Chondrocyte (in vitro differentiated cells): ENCODE results near the gene COL4A4. TPM values are rescaled to one million over a fixed set of nuclear protein-coding genes. Genes with fewer than 3 reads are reported as not detected.

Experiments
- DNase-seq: peaks from one replicate; pipeline ENCODE4 v3.0.0; 2021; ENCODE audit warnings: mixed read lengths, low spot score
- H3K27ac Mint-ChIP-seq: one replicate; pipeline ENCODE4 v1.8.0; 2021; ENCODE audit warnings: mild to moderate bottlenecking, moderate library complexity, mixed read lengths; ENCODE audit not compliant: unreplicated experiment
- H3K27me3 Mint-ChIP-seq: 2 replicates; pipeline ENCODE4 v1.8.0; 2021; ENCODE audit warnings: low read depth, mixed read lengths
- H3K36me3 Mint-ChIP-seq: 2 replicates; pipeline ENCODE4 v1.8.0; 2021; ENCODE audit warnings: low read depth, mixed read lengths
- H3K4me1 Mint-ChIP-seq: 2 replicates; pipeline ENCODE4 v1.8.0; 2021; ENCODE audit warnings: low read depth, mild to moderate bottlenecking, mixed read lengths
- H3K4me3 Mint-ChIP-seq: one replicate; pipeline ENCODE4 v1.8.0; 2021; ENCODE audit warnings: mild to moderate bottlenecking, moderate library complexity, mixed read lengths; ENCODE audit not compliant: unreplicated experiment
- H3K9me3 Mint-ChIP-seq: 2 replicates; pipeline ENCODE4 v1.8.0; 2021; ENCODE audit warnings: low read depth, mixed read lengths
- CTCF ChIP-seq: fragments of 200-600 bp; sonication (generic); IDR thresholded peaks from 2 replicates; pipeline ENCODE4 v1.5.0; 2021; ENCODE audit warnings: antibody characterized with exemption, mild to moderate bottlenecking, moderate library complexity
- total RNA-seq: library from RNA; stranded (reverse); gene quantifications from 3 replicates; pipeline ENCODE4 v1.2.1, GENCODE V29; 2021

COL4A4 gene
- total RNA-seq, 1 donor from 2014 or later: 7.3 TPM

- H3K9me3 Mint-ChIP-seq: peaks cover 3% of the 10 kb centered on the region
- no peaks in the 10 kb centered on the region for H3K4me1 Mint-ChIP-seq
- H3K27ac Mint-ChIP-seq: no peak overlapping the region
- H3K36me3 Mint-ChIP-seq: no peaks in the 10 kb centered on the region
- H3K4me3 Mint-ChIP-seq: no peak overlapping the region
- H3K27me3 Mint-ChIP-seq: no peaks in the 10 kb centered on the region
- DNase-seq: no peak
- TF ChIP-seq CTCF: no peak
These were observed 157.7 kb downstream of the COL4A4 start for GRCh38 chr2:227006189-227006897.

GRCh38 chr2:227004482-227004881 is 159.5 kb downstream of the COL4A4 start:
- no peak overlapping the region for H3K4me3 Mint-ChIP-seq
- H3K36me3 Mint-ChIP-seq: no peaks in the 10 kb centered on the region
- no peak overlapping the region for H3K27ac Mint-ChIP-seq
- no peaks in the 10 kb centered on the region for H3K4me1 Mint-ChIP-seq
- no peaks in the 10 kb centered on the region for H3K27me3 Mint-ChIP-seq
- TF ChIP-seq CTCF: no peak
- no peak for DNase-seq
- H3K9me3 Mint-ChIP-seq: no peaks in the 10 kb centered on the region

- H3K4me1 Mint-ChIP-seq: peaks cover 10% of the 10 kb centered on the region
- no peak overlapping the region for H3K27ac Mint-ChIP-seq
- H3K9me3 Mint-ChIP-seq: no peaks in the 10 kb centered on the region
- no peaks in the 10 kb centered on the region for H3K27me3 Mint-ChIP-seq
- TF ChIP-seq CTCF: no peak
- no peak overlapping the region for H3K4me3 Mint-ChIP-seq
- no peaks in the 10 kb centered on the region for H3K36me3 Mint-ChIP-seq
- DNase-seq: no peak
These were observed 163.9 kb downstream of the COL4A4 start for GRCh38 chr2:227000123-227000522.

- Mint-ChIP-seq H3K36me3 (no peaks in the 10 kb centered on the region), H3K27me3 (no peaks in the 10 kb centered on the region), H3K9me3 (no peaks in the 10 kb centered on the region), H3K4me1 (peaks cover 14% of the 10 kb centered on the region), H3K4me3 (no peak overlapping the region), H3K27ac (no peak overlapping the region)
- no peak for DNase-seq
- no peak for TF ChIP-seq CTCF
These were observed 164.3 kb downstream of the COL4A4 start for GRCh38 chr2:226999661-227000060.

GRCh38 chr2:226995625-226996041 is 168.4 kb downstream of the COL4A4 start:
- DNase-seq: no peak
- Mint-ChIP-seq H3K4me1 (peaks cover 15% of the 10 kb centered on the region), H3K4me3 (peak overlapping the region; percentile 24), H3K27ac (peak overlapping the region; percentile 62), H3K27me3 (no peaks in the 10 kb centered on the region), H3K9me3 (no peaks in the 10 kb centered on the region), H3K36me3 (no peaks in the 10 kb centered on the region)
- no peak for TF ChIP-seq CTCF
